ENCODE results near the gene BNC2.
"Not testable (repeated sequence)": the region's sequence is repeated elsewhere in the genome, so short reads cannot be mapped to it uniquely, and the experiment has no call there.

DNA sequence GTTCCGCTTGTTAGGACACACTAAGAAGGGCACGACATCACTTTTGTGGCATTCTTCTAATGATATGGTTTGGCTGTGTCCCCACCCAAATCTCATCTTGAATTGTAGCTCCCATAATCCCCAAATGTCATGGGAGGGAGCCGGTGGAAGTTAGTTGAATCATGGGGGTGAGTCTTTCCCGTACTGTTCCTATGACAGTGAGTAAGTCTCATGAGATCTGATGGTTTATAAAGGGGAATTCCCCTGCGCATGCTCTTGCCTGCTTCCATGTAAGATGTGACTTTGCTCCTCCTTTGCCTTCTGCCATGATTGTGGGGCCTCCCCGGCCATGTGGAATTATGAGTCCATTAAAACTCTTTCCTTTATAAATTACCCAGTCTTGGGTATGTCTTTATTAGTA lies 431.6 kb downstream of the BNC2 start:
- TF ChIP-seq, protein P1, sequence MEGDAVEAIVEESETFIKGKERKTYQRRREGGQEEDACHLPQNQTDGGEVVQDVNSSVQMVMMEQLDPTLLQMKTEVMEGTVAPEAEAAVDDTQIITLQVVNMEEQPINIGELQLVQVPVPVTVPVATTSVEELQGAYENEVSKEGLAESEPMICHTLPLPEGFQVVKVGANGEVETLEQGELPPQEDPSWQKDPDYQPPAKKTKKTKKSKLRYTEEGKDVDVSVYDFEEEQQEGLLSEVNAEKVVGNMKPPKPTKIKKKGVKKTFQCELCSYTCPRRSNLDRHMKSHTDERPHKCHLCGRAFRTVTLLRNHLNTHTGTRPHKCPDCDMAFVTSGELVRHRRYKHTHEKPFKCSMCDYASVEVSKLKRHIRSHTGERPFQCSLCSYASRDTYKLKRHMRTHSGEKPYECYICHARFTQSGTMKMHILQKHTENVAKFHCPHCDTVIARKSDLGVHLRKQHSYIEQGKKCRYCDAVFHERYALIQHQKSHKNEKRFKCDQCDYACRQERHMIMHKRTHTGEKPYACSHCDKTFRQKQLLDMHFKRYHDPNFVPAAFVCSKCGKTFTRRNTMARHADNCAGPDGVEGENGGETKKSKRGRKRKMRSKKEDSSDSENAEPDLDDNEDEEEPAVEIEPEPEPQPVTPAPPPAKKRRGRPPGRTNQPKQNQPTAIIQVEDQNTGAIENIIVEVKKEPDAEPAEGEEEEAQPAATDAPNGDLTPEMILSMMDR (conservative IDR thresholded peaks at IDR 0.05): not testable (repeated sequence)
- TF ChIP-seq EZH2 (IDR thresholded peaks at IDR 0.05; ENCODE audit: low read depth): not testable (repeated sequence)

Measured in PC-9 (cell line).